ENCODE measurements around the gene ANO7. TPM values are rescaled to one million over a fixed set of nuclear protein-coding genes. Genes with fewer than 3 reads are reported as not detected.

Gene ANO7
- total RNA-seq, 2 donors from 2014 or later, result 0.32 to 0.95 TPM

DNA sequence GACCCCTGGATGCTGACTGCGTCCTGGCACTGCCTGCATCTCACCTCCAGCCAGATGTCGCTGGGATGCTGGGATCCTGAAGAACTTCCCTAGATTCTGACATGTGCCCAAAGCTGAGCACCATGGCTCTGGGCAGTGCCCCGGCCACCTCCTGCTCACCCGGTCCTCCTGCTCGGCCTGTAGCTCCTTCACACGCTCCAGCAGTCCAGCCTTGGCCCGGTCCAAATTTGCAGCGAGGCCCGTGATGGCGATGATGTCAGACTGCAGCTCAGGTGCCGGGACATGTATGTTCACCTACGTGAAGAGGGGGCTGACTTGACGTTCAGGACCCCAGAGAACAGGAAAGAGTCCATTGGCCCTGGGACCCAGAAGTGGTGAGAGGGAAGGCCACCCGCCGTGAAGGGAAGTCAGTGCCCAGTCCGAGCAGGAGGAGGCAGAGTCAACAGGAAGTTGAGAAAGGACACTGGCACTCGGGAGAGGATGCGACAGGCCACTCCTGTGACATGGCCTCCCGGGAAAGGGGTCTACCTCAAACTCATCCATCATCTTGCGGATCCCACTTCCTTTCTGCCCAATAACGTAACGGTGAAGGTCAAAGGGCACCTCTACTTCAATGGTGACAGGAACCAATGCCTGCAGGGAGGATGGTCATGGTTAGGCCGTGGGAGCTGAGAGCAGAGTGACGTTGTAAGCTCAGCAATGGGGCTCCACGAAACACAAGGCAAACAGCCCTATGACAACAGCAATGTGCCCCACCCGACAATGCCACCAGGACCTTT, 46.7 kb downstream of the ANO7 start:
- peak; percentile 71 for DNase-seq (ENCODE audit: low spot score)
- intact Hi-C loops (cut with DNase I), result no loop called here

DNA sequence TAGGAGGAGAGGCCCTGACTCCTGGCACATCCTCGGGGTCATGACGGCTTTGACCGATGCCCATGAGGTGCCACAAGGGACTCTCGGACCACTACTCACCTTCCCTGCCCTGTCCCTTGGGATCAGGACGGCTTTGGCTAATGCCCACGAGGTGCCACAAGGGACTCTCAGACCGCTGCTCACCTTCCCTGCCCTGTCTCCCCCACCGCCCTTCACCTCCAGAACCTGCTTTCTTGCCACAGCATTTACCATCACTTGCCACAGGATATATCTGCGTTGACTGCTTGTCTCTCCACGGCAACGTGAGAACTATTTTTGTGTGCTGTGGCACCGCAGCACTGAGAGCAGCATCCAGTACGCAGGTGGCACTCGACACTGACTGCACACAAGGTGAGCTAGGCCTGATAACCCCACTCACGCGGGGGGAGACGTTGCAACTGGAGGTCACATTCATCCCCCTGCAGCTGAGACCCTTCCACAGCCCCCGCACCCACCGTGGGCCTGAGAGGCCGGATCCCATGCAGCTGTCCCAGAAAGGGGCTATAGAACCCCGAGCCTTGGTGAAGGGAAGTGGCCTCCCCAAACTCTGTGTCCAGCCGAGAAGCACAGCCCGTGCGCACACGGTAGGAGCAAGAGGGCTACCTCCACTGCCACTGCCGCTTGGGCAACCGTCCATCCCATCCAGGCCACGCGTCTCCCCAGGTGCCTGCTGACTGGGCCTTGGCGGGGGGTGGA, 47.5 kb downstream of the ANO7 start:
- intact Hi-C loops (cut with DNase I), result no loop called here
- peak; percentile 60 for DNase-seq (ENCODE audit: low spot score)

DNA sequence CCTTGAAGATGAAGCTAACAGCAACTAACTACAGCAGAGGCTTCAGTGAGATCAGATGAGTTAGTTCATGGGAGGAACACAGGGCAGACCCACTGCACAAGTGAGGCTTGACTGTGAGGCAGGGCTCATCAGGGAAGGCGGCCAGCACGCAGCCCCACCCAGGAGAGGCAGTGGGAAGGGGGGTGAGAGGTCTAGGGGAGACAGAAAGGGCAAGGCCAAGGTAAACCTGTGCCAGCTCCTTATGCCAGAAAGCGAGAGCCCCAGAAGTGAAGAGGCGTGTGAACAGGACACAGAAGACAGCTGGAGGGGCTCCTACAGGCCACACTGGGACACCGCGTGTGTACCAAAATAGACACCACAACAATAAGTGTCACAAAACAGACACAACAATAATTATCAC, 48.6 kb downstream of the ANO7 start:
- intact Hi-C loops (cut with DNase I), result no loop called here
- DNase-seq (ENCODE audit: low spot score), result no peak

DNA sequence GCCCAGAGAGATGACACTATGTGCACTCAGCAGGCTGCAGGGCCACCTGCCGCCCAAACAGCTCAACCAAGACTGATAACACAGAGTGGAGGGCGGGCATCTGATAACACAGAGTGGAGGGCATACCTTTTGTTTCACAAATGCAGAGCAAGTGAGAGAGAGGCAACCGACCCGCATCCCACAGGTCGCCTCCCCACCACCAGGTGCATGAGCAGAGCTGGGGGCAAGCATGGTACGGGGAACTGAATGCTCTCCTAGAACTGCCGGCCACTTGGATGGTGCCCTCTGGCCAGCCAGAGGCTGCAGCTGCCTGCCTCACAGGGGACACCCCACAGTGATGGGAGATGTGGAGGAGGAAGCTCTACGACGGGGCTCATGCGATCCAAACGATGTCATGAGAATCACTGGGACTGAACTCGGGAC, 49.5 kb downstream of the ANO7 start:
- peak; percentile 70 for DNase-seq (ENCODE audit: low spot score)
- intact Hi-C loops (cut with DNase I), result no loop called here

GRCh38 chr2:241238693-241239198, 50.3 kb downstream of the ANO7 start:
- intact Hi-C loops (cut with DNase I), result loop anchor here in 1 of 2 donors (1.0 kb wide), 1 partner anchor 94 kb away; no protein-coding TSS in a partner anchor

GRCh38 chr2:241239552-241240202, 51.2 kb downstream of the ANO7 start:
- intact Hi-C loops (cut with DNase I), result loop anchor here in 1 of 2 donors (1.0 to 10.0 kb wide), 2 partner anchors 95 to 105 kb away; no protein-coding TSS in a partner anchor
- DNase-seq (ENCODE audit: low spot score), result peak; percentile 56

More at GRCh38 chr2:241238693-241239198, 50.3 kb downstream of the ANO7 start:
- no peak for DNase-seq (ENCODE audit: low spot score)

GRCh38 chr2:241240320-241241004, 52.0 kb downstream of the ANO7 start:
- peak; percentile 43 for DNase-seq (ENCODE audit: low spot score)
- intact Hi-C loops (cut with DNase I), result loop anchor here in 1 of 2 donors (10.0 kb wide), 1 partner anchor 104 kb away; no protein-coding TSS in a partner anchor

GRCh38 chr2:241241669-241242068, 53.2 kb downstream of the ANO7 start:
- intact Hi-C loops (cut with DNase I), result loop anchor here in 1 of 2 donors (10.0 kb wide), 1 partner anchor 103 kb away; no protein-coding TSS in a partner anchor
- no peak for DNase-seq (ENCODE audit: low spot score)

- intact Hi-C loops (cut with DNase I), result loop anchor here in 1 of 2 donors (10.0 kb wide), 1 partner anchor 102 kb away; no protein-coding TSS in a partner anchor
- DNase-seq (ENCODE audit: low spot score), result peak; percentile 71
These were observed 53.8 kb downstream of the ANO7 start for GRCh38 chr2:241242306-241242705.

GRCh38 chr2:241244368-241244767, 55.9 kb downstream of the ANO7 start:
- intact Hi-C loops (cut with DNase I), result loop anchor here in 1 of 2 donors (10.0 kb wide), 1 partner anchor 100 kb away; no protein-coding TSS in a partner anchor
- no peak for DNase-seq (ENCODE audit: low spot score)

DNA sequence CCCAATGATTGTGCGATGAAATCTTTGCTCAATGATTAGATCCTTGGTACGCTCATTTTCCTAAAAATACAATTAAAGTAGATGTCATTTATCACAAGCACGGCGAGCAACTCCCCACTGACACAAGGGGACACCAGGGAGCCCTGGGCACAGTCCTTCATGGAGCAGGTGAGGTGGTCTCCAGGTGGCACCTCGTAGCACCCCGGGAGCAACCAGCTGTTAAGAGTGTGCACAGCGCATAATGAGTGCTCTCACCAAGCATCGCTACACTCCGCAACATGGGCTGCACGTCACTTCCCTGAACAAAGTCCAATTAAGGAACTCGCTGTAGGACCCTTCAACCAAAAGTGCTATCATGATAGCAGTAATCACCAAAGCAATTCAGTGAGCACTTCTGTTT, 59.8 kb downstream of the ANO7 start:
- DNase-seq (ENCODE audit: low spot score), result peak; percentile 57
- intact Hi-C loops (cut with DNase I), result loop anchor here in 1 of 2 donors (10.0 kb wide), 1 partner anchor 97 kb away; no protein-coding TSS in a partner anchor

DNA sequence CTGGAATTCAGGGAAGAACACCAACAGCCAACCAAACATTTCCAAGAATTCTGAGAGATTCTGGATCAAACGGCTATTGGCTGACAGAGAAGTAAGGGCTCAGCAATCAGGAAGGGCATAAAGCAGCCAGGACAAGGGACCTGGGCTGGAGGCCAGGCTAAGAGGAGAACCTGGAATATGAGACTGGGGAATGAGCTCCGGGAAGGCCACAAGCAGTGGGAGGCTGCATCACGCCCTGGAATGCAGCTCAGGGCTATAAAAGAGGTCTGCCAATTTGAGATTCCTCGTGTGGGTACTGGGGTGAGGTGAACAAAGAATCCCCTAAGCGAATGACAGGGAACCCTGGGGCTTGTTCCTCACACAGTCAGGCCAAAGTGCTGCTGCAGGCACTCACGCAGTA, 60.4 kb downstream of the ANO7 start:
- intact Hi-C loops (cut with DNase I), result loop anchor here in 1 of 2 donors (10.0 kb wide), 1 partner anchor 96 kb away; no protein-coding TSS in a partner anchor
- DNase-seq (ENCODE audit: low spot score), result peak; percentile 46

- peak; percentile 41 for DNase-seq (ENCODE audit: low spot score)
- intact Hi-C loops (cut with DNase I), result loop anchor here in 1 of 2 donors (10.0 kb wide), 1 partner anchor 95 kb away; no protein-coding TSS in a partner anchor
These were observed 61.2 kb downstream of the ANO7 start for GRCh38 chr2:241249654-241250053.

DNA sequence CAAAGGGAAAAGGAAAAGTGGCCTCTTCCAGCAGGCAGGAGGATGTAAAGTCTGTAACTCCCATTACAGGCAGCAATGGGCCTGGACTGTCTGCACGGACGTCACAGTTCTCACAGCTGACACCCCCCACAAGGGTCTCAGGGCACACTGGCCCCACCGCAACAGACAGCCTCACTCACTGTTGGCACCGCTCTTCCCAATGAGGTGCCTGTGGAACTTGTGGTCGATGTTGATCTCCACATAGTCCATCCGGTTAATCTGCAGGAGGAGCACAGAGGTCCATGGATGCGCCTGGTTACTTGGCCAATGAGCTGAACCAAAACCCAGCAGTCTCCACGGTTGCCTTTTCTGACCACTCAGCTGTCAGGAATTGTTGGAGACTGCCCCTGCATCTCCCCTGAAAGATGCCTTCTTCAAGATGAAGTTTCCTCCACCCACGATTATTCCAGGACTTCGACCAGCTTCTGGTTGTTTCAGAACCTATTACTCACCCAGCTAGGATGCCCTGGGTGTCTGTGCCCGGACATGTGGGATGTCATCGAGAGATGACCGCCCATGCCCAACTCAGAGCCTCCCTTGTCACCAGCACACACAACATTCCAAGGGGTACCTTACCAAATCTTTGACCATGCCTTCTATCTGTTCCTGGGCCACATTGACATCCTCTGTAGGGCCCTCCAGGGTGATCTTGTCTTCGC, 64.5 kb downstream of the ANO7 start:
- intact Hi-C loops (cut with DNase I), result no loop called here
- DNase-seq (ENCODE audit: low spot score), result peak; percentile 50

- peak; percentile 51 for DNase-seq (ENCODE audit: low spot score)
- intact Hi-C loops (cut with DNase I), result no loop called here
These were observed 66.5 kb downstream of the ANO7 start for GRCh38 chr2:241254904-241255351.

- intact Hi-C loops (cut with DNase I), result no loop called here
- DNase-seq (ENCODE audit: low spot score), result peak; percentile 62
These were observed 67.2 kb downstream of the ANO7 start for GRCh38 chr2:241255542-241256167.

GRCh38 chr2:241256168-241256545, 67.7 kb downstream of the ANO7 start:
- intact Hi-C loops (cut with DNase I), result no loop called here
- DNase-seq (ENCODE audit: low spot score), result peak; percentile 59
